NCI-H526 (cell line): ENCODE results near the gene TBC1D9B.
A peak's percentile ranks its signal among the peaks of the same experiment; 100 is the strongest.

ENCODE experiments used
- DNase-seq, 2 experiments: peaks; one replicate each; lab custom pipeline; 2025; lab: John Stamatoyannopoulos, UW

Gene TBC1D9B

GRCh38 chr5:179869641-179870402 is 37.9 kb downstream of the TBC1D9B start:
- DNase-seq = no peak

GRCh38 chr5:179869101-179869500 is 38.6 kb downstream of the TBC1D9B start:
- DNase-seq = no peak

GRCh38 chr5:179868541-179868940 is 39.2 kb downstream of the TBC1D9B start:
- no peak for DNase-seq

- DNase-seq = no peak
Observed at GRCh38 chr5:179867476-179867875, 40.2 kb downstream of the TBC1D9B start.

- no peak for DNase-seq
Observed at GRCh38 chr5:179867079-179867465, 40.6 kb downstream of the TBC1D9B start.

GRCh38 chr5:179866241-179867078 is 41.2 kb downstream of the TBC1D9B start:
- DNase-seq = no peak

- no peak for DNase-seq
Observed at GRCh38 chr5:179865491-179866240, 42.0 kb downstream of the TBC1D9B start.

GRCh38 chr5:179864686-179865085 is 43.0 kb downstream of the TBC1D9B start:
- DNase-seq = no peak

- DNase-seq = no peak
Observed at GRCh38 chr5:179863449-179864085, 44.1 kb downstream of the TBC1D9B start.

GRCh38 chr5:179862891-179863290 is 44.8 kb downstream of the TBC1D9B start:
- DNase-seq = no peak

- DNase-seq = no peak
Observed at GRCh38 chr5:179862296-179862695, 45.4 kb downstream of the TBC1D9B start.

- DNase-seq = no peak
Observed at GRCh38 chr5:179860301-179860700, 47.4 kb downstream of the TBC1D9B start.

GRCh38 chr5:179858586-179859427 is 48.9 kb downstream of the TBC1D9B start, which contains the start of gene MRNIP:
MRNIP (minus strand) TSS chr5:179858817; CDS start chr5:179858796, 21 bp downstream.
- peak; percentile 82 to 96 for DNase-seq

GRCh38 chr5:179858241-179858585 is 49.5 kb downstream of the TBC1D9B start:
- DNase-seq = peak in 1 of 2 experiments; percentile 60

- DNase-seq = no peak
Observed at GRCh38 chr5:179854356-179854755, 53.3 kb downstream of the TBC1D9B start.

GRCh38 chr5:179852993-179853547 is 54.6 kb downstream of the TBC1D9B start:
- DNase-seq = no peak

GRCh38 chr5:179841621-179842020 is 66.1 kb downstream of the TBC1D9B start:
- DNase-seq = no peak

GRCh38 chr5:179840766-179841165 is 66.9 kb downstream of the TBC1D9B start:
- no peak for DNase-seq

- no peak for DNase-seq
Observed at GRCh38 chr5:179840321-179840720, 67.4 kb downstream of the TBC1D9B start.
